Activated CD8-positive, alpha-beta memory T cell treated with anti-CD3 and anti-CD28 coated beads, Interleukin-2, amount 50 U/mL, for 24 hours (primary cell): Measurements from ENCODE around the gene RBM19.

Source experiments
- DNase-seq: peaks from one replicate; pipeline ENCODE4 v3.0.0-alpha.2; 2020; ENCODE audit errors: extremely low read depth

RBM19 gene

DNA sequence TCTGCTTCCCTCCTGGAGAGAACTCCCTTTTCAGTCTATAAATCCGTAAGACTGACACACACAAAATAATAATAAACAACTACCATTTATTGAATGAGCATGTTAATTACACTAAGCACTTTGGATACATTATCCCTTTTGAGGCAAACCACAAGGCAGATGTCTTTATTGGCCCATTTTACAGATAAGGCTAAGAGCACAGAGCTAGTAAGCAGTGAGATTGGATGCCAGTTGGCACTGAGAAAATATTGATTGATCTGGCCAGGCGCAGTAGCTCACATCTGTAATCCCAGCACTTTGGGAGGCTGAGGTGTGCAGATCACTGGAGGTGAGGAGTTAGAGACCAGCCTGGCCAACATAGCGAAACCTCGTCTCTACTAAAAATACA, 21.9 kb upstream of the RBM19 start:
- no peak for DNase-seq

DNA sequence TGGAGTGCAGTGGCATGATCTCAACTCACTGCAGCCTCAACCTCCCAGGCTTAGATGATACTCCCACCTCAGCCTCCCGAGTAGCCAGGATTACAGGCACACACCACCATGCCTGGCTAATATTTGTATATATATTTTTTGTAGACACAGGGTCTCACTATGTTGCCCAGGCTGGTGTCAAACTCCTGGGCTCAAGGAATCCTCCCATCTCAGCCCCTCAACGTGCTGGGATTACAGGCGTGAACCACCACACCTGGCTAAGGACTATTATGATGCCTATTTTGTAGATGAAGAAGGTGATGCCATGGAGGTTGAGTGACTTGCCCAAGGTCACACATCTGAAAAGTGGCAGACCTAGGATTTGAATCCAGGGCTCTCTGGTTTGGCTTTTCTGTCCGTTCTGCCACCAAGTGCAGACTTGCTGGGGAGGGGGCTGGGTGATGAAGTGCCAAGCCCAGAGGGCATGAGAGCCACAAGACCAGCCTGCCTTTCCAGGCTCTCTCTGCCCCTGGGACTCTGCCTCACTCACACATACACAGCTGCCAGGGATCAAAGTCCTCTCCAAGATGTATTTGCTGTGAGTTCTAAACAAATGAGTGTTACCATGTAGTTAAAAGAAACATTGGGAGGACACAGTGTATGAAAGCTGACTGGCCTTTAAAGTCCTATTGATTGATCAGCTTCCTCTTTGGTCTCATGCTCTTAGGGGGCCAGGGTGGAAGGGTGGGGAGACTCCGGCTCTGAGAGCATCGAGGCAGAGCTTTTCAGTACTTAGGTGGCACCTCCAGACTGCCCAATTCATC, 21.3 kb upstream of the RBM19 start:
- DNase-seq: no peak

DNA sequence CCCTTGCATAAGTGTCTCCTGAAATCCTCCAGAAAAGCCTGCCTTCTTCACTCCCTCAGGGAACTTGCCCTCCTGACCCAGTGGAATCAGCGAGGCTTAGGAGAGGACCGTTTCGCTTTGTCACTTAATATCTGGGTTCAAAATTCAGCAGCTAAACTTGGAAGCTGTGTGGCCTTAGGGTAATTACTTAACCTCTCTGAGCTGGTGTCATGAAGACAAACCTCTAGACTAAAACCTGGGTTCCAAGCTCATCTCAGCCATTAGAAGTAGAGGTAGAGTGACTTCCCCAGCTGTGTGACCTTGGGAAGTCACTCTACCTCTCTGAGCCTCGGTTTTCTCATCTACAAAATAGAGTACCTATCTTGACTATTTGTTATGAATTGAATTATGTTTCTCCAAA, 18.3 kb upstream of the RBM19 start:
- DNase-seq: no peak

DNA sequence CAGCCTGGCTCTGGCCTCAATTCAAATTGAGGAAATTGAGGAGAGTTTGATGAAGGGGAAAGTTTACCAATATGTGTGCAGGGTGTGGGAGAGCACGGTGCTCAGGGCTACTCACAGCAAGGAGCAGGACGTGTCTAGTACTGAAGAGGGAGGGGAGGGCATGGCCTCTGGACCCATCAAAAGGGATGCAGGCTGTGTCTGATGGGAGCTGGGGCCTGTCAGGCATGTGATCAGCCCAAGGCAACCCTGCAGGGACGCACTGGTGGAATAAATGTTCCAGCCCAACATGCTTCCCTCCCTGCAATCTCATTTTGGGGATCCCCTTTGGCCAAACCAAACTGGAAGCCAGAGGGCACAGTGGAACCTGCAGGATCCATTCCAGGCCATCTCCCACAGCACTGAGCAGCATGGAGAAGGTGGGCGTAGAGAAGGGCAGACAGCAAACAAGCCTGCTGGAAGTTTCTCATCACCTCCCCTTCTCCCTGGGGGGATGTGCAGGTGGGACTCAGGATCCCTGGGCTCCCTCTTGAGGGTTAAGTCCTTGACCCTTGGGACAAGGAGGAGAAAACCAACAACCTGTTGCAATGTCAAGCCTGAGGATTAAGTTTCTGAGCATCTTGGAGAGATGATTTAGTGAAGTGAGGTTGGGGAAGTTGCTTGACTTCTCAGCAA, 17.8 kb upstream of the RBM19 start:
- DNase-seq: no peak

DNA sequence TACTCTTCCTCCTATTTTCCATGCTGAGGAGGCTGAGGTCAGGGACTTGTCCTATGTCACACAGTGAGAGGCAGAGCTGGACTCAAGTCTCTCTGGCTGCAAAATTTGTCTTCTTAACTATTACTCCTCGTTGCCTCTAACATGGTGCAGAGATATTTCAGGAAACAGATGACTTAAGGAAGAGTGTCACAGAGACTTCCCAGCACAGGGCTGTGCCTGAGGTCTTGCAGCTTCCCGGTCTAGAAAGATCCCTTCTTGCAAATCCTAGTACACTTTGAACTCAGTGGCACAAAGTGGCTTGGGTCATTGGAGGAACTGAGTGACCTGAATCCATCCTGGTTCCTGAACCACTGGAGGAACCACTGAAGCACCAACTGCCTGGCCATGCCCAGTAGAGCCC, 17.1 kb upstream of the RBM19 start:
- no peak for DNase-seq

DNA sequence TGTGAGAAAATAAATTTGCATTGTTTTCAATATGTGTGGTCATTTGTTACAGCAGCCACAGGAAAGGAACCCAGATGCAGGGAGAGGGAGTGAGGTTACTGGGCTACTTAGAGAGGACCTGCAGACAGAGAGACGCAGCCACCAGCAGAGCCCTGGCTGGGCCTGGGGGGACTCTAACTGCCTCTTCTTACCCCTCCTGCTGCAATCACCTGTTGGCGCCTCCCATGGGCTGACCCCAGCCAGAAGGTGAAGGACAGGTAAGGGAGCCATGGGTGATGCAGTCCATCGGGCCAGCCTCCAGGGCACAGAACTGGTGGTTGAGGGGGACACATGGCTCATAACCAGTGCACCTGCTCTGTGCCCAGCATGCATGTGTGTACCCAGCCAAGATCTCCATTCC, 15.8 kb upstream of the RBM19 start:
- DNase-seq: no peak

DNA sequence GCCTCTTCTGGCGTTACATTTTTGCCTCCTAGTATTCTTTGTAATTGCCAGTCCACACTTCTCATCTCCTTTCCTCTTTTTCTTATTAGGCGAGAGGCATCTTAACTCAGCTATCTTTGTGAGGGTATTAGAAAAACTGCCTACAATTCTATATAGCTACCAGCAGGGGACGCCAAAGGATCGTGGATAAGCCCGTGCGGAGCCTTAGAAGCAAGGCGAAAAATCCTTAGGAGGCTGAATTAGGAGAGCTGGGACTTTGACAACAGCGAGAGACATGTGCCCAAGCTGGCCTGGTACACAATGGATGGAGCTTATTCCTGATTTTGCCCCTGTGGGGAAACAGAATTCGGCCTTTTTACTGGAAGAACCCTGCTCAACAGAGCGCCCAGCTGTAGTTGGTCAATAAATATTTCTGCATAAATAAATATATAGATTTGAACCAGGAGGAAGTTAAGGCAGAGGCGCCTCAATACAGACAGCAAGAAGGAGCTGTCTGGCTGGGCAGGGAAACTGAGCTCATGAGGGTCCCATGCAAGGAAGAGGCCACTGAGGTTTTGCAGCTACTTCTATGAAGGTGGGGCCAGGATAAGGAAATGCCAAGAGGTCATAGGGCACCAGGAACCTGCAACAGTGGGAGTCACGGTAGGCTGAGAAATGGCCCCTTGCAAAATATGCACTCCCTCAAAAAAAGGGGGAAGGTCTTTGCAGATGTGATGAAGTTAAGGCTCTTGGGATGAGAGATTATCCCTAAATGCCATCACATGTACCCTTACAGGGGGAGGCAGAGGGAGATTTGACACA, 14.6 kb upstream of the RBM19 start:
- DNase-seq: no peak

DNA sequence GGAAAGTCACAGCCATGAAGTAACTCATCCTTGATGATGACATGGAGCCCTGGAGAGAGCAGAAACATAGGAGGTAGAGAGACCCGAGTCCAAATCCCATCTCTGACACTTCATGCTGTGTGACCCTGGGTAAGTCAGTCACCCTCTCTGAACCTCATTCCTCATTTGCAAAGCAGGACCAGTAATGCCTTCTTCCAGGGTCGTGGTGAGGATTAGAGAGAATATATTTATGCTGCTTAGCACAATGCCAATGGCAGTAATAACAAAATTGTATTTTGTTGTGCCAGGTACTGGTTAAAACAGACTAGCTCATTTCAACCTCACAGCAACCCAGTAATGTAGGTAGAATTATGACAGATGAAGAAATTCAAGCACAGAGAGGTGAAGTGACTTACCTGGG, 13.9 kb upstream of the RBM19 start:
- DNase-seq: no peak

DNA sequence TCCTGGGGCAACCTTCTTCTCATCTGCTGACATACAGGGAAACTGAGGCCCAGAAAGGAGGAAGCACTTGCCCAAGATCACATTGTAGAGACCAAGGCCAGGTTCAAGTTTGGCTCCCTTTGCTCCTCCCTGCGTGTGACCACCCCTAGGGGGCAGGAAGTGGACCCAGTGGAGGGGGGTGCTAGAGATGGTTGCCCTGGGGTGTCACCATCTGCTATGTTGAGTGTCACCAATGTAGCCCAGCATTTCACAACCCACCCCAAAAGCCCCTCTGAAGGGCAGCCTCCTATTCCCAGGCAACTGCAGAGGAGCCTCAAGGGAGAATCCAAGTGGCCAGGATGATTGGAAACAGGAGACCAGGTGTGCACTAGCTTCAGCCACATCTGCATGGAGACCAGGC, 12.0 kb upstream of the RBM19 start:
- no peak for DNase-seq

DNA sequence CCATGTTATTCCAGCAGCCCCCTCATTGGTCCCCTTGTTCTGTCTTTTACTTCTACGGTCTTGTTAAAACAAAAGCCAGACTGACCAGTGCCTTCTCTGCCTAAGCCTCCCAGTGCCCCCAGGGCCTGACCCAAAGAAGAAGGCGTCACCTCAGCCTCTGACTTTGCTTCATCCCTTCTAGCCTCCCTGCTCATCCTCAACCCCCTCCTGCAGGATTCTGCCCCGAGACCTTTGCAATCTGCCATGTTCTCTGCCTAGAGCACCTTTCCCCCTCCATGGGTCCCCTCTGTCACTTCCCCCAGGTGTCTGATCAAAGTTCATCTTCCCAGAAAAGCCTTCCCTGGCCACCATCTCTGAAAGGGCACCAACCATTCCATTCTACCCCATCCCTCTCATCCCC, 7.9 kb upstream of the RBM19 start:
- DNase-seq: no peak

DNA sequence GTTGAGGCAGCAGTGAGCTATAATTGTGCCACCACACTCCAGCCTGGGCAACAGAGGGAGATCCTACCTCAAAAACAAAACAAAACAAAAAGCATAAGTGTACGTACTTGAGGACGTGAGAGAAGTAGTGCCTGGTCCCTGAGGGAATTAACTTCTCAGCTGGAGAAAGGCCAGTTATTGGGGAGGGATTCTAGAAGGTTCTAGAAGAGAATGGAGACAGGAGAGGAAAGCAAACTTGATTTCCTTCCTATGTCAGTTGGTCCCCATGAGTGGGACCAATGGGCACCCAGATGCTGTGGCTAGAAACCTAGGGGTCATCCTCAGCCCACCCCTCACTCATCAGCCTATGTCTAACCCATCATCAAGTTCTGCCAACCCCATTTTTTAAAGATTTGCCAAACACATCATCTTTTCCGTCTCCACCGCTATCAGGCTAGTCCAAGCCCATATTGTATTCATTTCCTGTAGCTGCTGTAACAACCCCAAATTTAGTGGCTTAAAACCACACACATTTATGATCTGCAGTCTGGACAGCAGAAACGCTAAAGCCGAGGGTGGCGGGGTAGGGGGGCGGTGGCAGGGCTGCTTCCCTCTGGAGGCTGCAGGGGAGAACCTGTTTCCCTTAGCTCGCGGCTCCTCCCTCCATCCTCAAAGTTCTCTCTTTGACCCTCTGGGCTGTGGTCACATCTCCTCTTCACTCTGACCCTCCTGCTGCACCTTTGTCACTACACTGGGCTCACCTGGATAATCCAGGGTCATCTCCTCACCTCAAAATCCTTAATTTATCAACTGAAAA, 7.2 kb upstream of the RBM19 start:
- no peak for DNase-seq

DNA sequence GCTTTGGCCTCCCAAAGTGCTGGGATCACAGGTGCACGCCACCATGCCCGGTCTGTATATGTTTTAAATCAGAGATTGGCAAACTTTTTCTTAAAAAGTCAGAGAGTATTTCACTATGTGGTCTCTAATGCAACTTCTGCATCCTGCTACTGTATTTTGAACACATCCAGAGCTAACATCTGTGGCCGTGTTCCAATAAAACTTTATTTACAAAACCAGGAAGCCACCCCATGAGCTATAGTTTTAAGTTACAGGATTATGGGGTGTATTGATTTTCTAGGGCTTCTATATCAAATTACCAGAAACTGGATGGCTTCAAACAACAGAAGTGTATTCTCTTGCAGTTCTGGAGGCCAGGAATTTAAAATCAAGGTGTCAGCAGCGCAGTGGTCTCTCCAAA, 5.3 kb upstream of the RBM19 start:
- no peak for DNase-seq

DNA sequence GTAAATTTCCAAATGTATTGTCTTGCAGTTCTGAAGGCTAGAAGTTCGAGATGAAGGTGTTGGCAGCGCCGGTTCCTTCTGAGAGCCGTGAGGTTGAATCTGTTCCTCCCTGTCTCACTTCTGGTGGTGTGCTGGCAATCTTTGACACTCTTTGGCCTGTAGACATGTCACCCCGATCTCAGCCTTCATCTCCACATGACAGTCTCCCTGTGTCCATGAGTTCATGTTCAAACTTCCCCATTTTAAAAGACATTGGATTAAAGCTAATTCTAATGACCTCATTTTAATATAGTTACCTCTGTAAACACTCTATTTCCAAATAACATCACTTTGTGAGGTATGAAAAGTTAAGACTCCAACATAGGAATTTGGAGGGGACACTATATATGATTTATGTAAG, 4.1 kb upstream of the RBM19 start:
- no peak for DNase-seq

DNA sequence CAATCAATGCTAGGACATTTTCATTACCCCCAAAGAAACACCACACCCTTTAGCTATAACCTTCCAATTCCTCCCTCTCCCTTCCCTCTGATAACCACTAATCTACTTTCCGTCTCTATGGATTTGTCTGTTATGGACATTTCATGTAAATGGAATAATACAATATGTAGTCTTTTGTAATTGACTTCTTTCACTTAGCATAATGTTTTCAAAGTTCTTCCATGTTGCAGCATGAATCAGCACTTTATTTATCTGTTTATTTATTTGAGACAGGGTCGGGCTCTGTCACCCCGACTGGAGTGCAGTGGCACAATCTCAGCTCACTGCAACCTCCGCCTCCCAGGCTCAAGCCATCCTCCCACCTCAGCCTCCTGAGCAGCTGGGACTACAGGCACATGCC, 1.2 kb upstream of the RBM19 start:
- DNase-seq: no peak

DNA sequence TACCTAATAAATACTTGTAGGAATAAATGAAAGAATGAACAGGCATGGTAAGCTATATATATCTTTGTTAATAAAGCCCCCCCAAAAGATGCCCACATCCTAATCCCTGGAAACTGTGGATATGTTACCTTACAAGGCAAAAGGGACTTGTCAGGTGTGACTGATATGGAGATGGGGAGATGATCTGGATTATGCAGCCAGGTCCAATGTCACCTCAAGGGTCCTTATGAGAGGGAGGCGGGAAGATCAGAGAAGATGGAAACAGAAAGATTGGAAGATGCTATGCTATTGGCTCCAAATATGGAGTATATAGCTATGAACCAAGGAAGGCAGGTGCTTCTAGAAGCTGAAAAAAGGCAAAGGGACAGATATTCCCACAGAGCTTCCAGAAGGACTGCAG, 3.4 kb downstream of the RBM19 start:
- no peak for DNase-seq

DNA sequence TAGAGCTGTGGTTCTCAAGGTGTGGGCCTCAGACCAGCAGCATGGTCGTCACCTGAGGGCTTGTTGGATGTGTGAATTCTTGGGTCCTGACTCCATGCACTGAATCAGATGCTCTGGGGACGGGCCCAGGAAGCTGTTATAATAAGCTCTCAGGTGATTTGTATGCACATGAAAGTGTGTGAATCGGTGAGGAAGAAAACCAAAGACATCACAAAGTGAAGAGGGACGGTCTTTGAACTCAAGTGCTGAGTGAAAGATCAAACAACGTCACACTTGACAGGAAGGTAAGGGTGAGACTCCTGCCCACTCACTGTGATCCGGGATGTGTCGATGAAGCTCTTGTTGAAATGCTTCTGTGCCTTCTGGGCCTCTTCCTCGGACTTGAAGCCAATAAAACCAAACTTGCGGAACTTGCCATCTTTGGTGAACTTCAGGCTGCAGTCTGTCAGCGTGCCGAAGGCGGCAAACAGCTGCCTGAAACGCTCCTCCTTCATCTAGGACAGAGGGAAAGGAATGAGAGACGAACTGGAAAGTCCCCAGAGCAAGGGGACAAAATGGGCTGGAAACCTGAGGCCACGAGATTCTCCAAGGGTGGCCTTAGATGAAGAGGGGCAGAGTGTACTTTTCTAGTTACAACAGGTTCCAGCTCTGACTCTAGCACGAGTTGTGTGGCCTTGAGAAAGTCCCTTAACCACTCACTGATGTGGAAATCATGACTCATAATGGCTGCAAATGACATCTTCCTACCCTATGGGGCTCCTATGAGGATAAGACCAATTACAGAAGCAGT, 4.0 kb downstream of the RBM19 start:
- DNase-seq: no peak

DNA sequence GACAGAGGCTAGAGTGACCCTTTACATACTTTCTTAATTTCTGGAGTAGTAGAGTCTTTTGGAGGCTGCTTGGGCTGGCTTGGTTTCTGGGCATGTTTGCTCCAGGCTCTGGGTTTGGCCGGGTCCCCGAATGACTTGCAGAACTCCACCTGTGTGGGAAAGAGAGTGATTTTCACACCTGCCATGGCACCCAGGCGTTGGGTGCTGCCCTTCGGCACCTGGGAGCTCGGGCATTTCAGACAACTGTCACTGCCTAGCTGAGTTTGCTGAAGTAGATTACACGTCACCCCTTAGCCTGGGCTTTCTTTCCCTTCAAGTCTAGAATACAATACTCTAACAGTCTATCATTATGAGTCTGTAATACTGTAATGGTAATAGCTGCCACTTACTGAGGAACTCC, 6.1 kb downstream of the RBM19 start:
- DNase-seq: no peak

DNA sequence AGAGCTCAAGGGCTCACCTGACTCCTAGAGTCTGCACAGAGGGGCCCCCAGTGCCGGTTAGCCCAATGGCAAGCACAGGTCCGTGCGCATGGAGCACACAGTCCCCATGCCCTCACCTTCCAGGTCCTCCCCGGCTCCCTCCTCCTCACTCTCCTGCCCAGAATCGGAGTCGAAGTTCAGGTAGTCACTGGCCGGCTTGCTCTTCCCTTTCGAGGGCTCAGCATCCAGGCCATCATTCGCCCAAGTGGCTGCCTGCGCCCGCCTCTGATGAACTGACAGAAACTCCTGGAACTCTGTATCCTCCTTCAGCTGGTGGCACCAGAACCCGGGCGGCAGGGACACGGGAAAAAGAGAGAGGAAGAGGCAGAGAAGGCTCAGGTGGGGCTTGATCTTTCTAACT, 7.0 kb downstream of the RBM19 start:
- no peak for DNase-seq

DNA sequence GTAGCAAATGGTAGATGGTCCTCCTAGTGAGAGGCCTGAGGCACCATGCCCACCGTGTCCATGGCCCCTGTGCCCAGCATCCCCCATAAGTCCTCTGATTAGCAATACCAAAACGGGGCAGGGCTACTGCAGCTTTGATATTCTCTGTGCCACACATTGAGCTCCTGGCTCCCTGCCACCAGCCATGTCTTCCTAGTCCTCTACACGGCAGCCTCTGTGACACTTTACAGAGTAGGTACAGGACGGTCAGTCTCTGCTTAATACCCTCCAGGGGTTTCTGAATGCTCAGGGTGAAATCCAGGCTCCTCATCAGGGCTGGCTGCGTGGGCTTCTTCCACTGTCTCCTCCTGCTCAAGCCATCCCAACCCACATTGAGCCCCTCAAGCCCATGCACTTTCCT, 8.0 kb downstream of the RBM19 start:
- no peak for DNase-seq

DNA sequence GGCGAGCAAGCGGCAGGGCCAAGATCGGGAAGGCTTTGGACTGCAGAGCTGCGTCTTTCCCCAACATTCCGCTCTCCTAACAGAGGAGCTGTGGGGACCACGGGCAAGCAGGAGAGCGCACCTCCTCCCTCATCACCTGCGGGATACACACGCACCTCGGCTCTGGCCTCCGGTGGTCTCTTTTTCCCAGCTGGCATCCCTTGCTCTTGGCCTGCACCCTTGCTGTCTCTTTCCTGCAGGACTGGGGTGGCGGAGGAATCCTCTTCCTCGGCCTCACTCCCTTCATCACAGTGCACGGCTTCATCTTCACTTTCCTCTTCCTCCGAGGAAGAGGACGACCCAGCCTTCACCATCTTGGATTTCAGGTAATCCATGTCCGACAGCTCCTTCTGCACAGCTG, 8.5 kb downstream of the RBM19 start:
- no peak for DNase-seq
